GM19099 (cell line): Measurements from ENCODE around the gene KLHL6.

Source experiments
- POLR2A ChIP-seq: IDR thresholded peaks from 3 replicates; pipeline ENCODE4 v1.6.1; 2011; ENCODE audit warnings: low read depth; ENCODE audit not compliant: insufficient read length; ENCODE audit errors: extremely low read depth

KLHL6 gene, protein sequence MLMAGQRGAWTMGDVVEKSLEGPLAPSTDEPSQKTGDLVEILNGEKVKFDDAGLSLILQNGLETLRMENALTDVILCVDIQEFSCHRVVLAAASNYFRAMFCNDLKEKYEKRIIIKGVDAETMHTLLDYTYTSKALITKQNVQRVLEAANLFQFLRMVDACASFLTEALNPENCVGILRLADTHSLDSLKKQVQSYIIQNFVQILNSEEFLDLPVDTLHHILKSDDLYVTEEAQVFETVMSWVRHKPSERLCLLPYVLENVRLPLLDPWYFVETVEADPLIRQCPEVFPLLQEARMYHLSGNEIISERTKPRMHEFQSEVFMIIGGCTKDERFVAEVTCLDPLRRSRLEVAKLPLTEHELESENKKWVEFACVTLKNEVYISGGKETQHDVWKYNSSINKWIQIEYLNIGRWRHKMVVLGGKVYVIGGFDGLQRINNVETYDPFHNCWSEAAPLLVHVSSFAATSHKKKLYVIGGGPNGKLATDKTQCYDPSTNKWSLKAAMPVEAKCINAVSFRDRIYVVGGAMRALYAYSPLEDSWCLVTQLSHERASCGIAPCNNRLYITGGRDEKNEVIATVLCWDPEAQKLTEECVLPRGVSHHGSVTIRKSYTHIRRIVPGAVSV

DNA sequence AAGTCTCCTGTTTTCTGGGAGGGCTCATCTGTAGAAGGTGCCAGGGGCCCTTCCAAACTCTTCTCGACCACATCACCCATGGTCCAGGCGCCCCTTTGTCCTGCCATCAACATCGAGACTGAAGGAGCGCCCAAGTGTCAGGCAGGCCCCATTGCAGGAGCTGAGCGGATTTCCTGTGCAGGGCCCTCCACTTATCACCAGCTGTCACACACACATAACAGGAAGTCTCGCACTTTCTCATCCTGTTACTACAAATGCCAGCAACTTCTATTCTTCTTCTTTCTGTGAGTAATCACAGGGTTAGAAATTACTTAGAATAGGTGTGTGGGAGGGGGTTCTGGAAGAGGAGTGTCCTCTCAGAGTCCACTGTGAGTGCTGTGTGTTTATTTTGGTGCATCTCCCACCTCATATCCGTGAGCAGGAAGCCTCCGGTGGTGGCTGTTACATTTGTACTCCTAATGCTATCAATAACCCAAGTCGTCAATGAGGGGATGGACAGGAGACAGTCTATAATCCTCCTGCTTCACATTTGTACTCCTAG, at the start of gene KLHL6:
TSS of gene KLHL6 (minus strand) at position 166 of the 541 bp plus-strand sequence. CDS start at position 113, 53 bp downstream.
- peak; percentile 19 for TF ChIP-seq POLR2A

DNA sequence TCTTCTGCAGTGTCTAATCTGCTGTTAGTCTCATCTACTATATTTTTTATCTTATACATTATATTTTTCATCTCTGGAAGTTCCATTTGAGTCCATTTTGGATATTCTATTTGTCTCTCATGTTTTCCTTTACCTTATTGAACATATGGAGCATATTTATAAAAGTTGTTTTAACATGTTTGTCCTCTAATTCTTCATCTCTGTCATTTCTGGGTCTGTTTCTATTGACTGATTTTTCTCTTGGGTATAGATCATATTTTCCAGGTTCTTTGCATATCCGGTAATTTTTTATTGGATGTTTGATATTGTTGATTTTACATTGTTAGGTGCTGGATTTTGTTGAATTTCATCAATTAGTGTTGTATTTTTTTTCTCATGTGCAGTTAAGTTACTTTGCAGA, 42.5 kb upstream of the KLHL6 start:
- no peak for TF ChIP-seq POLR2A

DNA sequence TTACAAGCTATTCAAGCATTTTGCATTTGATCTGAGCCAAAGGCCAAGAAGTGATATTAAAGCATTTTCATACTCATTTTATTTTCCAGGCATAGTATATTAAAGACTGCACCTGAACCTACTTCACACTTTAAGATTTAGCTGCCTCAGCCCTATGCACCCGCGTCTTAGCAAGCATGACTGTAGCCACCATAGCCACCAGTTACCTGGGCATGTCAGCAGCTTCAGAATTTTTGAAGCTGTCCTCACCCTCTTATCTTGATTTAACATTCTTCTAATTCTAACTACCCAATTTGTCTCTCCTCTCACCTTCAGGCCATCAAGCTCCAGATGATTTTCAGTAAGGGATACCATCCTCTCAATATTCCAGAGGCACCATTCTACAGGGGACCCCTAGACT, 39.1 kb upstream of the KLHL6 start:
- TF ChIP-seq POLR2A: no peak

GRCh38 chr3:183592821-183593220, 37.3 kb upstream of the KLHL6 start:
- TF ChIP-seq POLR2A: no peak

GRCh38 chr3:183591881-183592521, 36.5 kb upstream of the KLHL6 start:
- TF ChIP-seq POLR2A: no peak

- TF ChIP-seq POLR2A: no peak
Measured at GRCh38 chr3:183590442-183590841, 34.9 kb upstream of the KLHL6 start.

DNA sequence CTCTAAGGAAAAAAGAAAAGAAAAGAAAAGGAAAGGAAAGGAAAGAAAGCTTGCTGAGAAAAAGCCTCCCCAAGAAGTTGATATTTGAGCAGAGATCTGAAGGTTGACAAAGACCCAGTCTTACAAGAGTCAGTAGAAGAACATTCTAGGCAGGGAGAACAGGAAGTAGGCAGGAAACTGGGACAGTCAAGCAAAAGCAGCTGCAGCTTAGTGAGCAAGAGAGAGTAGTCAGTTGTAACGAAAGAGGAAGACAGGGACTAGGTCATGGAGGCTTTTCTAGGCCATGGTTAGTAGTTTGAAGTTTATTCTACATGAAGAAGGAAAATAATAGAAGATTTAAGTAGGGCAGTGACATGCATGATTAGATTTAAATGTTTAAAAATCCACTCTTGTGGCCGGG, 31.8 kb upstream of the KLHL6 start:
- no peak for TF ChIP-seq POLR2A

DNA sequence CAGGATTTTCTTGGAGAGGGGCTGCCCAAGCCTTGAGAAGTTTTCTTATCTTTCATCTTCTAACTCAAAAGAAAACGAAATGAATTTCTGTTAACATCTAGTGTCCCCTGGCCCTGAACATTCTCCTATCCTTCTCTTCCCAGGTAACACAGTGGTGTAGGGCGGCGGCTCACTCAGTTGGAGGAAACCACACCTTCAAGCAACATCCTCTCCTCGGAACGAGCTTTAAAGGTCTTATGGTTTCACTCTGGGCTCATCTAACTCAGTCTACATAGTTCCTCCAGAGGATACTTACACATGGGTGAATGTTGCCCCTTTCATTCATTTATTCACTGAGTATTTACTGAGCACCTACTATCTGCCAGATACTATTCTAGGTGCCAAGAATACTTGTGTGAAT, 31.0 kb upstream of the KLHL6 start:
- TF ChIP-seq POLR2A: no peak

GRCh38 chr3:183584914-183585280, 29.4 kb upstream of the KLHL6 start:
- TF ChIP-seq POLR2A: no peak

DNA sequence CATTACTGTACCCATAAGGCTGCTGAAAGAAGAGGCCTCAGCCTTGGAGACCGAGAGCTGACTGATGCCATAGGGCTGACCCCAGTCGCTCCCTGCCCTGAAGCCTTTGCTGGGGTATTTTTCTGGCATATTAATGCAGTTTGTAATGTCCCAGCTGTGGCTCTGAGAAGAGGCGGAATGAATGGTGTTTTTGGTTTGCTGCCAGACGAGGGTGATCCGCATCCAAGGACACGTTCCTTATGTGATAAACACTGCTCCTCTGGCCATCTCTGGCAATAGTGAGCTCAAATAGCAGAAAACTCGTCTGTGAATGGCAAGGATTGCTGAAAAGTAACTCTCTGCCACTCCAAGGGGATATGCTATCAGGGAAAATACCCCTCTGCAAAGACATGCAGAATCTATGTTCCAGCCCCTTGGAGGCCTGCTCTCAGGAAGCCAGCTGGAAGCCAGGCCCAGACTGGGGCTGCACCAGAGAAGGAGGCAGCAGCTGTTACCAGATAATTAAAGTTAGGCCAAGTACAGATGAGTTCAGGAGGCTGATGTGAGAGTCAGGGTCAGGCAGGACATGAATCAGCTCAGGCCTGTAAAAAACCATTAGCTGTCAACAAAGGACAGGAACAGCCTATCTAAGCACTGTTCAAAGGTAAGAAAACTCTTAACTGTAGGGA, 28.9 kb upstream of the KLHL6 start:
- no peak for TF ChIP-seq POLR2A

DNA sequence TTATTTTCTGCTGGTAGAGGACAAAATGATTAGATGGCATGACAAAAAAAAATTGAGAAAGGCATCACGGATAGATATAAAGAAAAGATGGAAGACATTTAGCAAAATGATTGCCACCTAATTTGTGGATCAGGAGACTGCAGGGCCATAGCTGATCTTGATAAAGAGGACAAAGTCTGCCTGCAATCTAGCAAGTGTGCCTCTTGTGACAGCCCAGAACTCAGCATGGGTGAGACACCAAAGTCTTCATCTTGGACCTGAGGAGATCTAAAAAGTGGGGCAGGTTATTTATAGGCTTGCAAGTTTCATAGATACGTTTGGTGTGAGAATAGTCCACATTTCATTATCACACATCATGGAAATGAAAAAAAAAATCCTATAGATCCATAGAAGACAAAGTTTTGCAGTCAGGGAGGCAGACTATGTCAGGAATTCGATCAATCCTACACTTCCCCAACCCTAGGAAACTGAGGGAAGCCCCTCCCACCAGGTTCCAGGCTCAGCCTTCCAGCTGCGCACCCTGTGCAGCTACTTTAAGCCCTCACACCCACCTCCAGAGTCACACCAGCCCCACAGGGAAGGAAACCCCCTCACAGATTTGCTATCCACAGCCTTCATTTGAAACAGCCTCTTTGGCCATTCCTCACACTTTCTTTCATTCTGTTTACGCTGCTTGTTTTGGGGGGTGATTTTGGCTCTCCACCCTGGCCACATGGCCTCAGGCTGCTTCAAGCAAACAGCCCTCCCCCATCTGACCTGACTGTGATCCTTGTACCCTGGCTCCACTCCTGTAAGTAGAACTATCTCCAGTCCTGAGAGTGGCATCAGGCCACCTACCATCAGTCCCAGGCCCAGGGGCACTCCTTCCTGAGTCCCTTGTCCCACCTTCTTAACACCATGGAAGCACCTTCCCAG, 28.1 kb upstream of the KLHL6 start:
- no peak for TF ChIP-seq POLR2A

DNA sequence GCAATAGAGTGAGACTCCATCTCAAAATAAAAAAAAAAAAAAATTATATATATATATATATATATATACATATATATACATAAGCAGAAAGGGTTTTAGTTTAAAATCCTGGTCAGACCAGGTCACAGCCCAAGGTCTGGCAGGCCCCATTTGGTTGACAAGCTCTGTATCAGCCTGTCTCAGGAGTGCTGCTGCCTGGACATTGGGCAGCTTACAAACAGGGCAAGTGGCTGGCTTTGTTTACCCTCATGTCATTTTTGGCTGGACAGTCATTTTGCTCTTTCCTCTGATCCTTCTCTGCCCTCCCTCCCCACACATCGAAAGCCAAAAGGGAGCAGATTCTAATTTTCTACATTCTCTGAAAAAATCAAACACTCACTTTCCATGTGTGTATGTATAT, 26.7 kb upstream of the KLHL6 start:
- TF ChIP-seq POLR2A: no peak

GRCh38 chr3:183581496-183582155, 26.1 kb upstream of the KLHL6 start:
- TF ChIP-seq POLR2A: no peak

GRCh38 chr3:183579967-183580900, 24.7 kb upstream of the KLHL6 start:
- TF ChIP-seq POLR2A: no peak
